ENCODE data around the gene KCNJ3.

KCNJ3 gene, protein sequence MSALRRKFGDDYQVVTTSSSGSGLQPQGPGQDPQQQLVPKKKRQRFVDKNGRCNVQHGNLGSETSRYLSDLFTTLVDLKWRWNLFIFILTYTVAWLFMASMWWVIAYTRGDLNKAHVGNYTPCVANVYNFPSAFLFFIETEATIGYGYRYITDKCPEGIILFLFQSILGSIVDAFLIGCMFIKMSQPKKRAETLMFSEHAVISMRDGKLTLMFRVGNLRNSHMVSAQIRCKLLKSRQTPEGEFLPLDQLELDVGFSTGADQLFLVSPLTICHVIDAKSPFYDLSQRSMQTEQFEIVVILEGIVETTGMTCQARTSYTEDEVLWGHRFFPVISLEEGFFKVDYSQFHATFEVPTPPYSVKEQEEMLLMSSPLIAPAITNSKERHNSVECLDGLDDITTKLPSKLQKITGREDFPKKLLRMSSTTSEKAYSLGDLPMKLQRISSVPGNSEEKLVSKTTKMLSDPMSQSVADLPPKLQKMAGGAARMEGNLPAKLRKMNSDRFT

DNA sequence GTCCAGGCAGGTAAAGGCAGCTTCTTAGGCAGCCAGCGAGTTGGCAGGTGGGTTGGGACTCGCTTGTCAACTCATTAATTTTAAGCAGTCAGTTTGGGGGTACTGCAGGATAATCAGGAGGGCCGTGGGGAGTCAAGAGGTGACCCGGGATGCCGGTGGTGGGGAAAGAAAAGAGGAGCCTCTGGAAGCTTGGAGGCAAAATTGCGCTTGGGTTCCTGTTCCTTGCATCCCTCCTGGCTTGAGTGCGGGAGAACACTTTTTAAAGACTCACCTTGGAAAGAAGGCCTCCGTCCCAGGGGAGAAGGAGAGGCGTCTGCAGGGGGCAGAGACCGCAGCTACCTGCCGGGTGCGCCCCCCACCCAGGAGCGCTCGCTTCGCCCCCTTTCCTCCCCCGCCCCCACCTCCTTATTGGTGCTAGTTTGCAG, at the start of gene KCNJ3:
TSS of gene KCNJ3 (plus strand) at position 400 of the 425 bp plus-strand sequence. CDS start 81 bp downstream, outside the sequence.
- DNase-seq (ENCODE audit: low read depth): no peak

DNA sequence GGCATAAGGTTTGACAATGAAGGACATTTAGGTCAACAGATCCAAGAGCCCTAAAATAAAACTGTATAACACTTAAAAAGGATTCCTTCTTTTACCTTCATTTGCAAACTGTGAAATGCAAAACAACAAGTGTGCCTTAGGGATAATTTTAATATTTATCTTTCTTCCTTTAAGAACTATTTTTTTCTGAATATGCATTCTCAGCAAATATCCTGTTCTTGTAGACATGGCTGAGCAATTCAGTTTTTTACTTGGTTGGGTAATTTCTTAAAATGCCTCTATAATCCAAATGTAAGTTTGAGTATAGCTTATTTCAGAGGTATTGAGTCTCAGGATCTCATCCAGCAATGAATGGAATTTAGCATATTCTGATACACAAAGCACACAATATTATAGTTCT, 43.0 kb upstream of the KCNJ3 start:
- DNase-seq (ENCODE audit: low read depth): no peak

DNA sequence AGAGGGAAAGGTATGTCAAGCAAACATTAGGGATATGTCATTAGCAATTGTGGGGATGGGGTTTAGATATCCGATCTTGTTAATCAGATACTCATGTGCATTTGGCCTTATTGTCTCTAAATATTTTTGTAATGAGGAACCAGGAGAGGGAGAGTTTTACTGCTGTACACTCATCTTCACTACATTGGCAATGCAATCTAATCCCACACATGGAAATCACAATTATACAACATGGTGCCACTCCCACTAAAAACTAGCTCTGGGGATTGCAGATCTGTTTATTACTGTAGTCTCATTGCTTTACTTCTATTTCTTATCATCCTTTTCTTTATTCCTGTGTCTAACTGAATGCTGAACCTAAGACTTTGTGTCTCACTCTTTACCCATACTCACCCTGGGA, 39.6 kb upstream of the KCNJ3 start:
- DNase-seq (ENCODE audit: low read depth): no peak

DNA sequence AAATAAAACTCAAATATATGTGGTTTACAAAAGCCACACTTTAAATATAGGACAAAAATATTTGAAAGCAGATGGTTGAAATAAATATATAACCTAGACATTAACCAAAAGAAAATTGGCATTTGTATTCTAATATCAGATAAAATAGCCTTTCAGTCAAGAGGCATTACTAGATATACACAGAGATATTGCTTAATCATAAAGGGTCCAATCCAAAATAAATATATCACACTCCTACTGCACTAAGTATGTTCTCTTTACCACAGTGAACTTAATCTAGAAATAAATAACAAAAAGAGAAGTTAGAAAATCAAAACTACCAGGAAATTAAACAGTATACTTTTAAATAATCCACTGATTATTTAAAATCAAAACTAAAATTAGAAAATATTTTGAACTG, 34.2 kb upstream of the KCNJ3 start:
- DNase-seq (ENCODE audit: low read depth): no peak

DNA sequence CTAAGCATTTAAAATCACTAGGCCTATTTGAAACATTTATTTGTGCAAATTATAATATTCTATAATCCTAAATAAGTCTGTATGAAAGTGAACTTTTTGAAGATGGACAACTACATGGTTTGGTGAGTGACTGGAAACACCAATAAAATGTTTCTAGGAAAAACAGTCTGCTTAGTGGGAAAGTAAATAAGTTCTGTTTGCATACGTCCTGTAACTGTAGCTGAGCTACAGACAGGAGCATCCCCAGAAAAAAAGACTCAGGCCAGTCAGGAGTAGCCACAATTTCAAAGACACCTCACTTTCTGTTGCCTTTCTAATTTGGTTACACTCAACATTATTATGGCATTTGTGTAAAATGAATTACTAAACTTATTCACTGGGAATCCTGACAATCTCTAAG, 28.4 kb upstream of the KCNJ3 start:
- no peak for DNase-seq (ENCODE audit: low read depth)

DNA sequence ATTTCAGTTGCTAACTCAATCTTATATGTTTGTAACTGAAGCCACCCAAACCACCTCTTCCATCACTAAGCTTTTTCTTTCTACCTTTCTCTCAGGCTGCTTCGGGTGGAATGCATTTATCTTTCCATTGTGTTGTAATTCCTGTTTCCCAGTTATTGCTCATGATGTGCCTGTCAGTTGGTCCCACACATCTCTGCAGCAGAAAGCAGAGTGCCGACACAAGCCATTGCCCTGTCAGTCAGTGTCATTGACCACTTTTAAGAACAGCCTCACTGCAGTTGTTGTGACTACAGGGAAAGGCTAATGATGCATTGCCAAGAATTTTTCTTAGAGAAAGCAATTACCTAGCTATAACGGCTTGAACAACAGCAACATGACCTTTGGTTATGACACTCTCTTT, 24.8 kb upstream of the KCNJ3 start:
- no peak for DNase-seq (ENCODE audit: low read depth)

DNA sequence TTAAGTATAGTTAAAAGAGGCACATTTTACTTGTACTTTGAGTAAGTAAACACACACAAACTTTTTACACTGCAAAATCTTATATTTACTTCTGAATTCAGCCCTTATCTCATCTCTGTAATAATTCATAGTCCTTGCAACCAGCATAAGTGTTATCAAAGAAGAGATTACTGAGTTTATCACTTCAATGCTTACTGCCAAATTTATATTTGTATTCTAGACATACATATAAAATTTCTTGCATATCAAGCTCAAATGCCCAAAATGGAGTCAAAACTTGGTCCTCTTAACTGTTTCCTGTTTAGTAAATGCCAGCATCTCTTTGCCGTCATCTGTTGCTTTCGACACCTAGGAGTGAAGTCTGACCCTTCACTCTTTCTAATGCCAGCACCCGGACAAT, 21.1 kb upstream of the KCNJ3 start:
- DNase-seq (ENCODE audit: low read depth): no peak

DNA sequence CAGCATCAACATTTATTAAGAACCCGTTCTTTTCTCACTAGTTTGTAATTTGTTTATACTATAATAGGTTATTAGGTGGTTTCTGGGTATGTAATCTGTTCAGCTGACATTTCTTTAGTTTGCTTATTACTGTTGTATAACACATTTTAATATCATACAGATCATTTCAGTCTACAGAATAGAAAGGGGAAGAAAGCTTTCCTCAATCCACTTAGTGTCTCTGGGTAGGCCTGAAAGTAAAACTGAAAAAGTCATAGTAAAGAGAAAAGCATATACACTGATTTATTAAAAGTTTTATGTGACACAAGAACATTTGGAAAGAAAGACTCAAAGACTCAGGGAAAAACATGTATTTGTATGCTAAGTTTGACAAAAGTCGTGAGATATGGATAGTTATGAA, 16.8 kb upstream of the KCNJ3 start:
- no peak for DNase-seq (ENCODE audit: low read depth)

DNA sequence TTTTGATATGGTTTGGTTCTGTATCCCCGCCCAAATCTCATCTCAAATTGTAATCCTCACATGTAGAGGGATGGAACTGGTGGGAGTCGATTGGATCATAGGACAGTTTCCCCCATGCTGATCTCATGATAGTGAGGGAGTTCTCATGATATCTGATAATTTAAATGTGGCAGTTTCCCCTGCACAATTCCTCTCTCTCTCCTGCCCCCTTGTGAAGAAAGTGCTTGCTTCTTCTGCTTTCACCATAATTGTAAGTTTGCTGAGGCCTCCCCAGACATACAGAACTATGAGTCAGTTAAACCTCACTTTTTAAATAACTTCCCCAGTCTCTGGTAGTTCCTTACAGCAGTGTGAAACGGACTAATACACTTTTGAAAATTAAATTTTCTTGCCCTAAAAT, 12.3 kb upstream of the KCNJ3 start:
- no peak for DNase-seq (ENCODE audit: low read depth)

DNA sequence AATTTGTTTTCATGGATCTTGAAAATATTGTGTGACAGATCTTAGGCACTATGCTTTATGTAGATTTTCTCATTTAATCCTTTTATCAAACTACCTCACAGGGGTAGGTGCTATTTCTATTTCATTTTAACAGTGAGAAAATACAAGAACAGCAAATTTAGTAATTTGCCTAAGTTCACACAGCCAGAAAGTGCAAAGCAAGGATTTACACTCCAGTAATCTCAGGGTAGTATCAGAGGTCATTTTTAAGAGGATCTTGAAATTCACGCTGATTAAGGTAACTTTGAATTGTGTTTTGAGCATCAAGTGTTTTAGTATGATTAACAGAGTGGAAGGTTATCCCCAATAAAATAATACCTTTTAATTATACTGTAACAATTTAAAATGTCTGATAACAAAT, 10.1 kb upstream of the KCNJ3 start:
- no peak for DNase-seq (ENCODE audit: low read depth)

DNA sequence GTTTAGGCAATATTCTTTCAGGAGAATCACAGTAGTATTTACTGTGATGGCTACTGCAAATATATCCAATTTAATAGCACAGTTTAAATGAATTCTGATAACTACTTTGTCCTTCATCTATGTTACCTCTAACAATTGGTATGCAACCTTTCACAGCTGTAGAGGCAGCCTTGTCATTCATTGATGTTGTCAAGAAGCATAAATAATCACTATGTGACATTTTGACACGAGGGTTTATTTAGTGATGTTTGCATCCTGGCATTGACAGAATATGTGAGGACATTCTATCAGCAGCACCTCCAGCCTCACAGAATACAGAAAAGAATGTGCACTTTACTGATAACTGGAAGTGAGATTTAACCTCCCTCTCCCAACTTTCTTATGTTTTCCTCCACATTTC, 9.3 kb upstream of the KCNJ3 start:
- no peak for DNase-seq (ENCODE audit: low read depth)

DNA sequence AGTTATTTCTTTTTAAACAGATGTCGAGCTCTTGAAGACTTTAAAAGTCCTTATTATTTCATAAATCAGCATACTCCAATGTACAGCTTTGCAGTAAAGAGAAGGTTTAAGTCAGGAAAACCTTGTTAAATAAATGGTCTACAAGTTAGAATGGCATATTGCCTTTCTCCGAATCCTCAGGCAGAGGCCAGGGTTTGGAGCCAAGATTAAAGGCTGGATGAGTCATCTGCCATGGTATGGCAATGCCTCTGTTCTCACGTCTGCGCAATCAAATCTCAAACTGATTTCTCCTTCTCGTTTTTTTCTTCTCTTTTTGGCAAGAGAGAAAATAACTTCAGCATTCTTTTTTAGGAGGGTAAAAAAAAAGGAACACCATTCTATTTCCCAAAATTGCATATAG, 5.6 kb upstream of the KCNJ3 start:
- no peak for DNase-seq (ENCODE audit: low read depth)

DNA sequence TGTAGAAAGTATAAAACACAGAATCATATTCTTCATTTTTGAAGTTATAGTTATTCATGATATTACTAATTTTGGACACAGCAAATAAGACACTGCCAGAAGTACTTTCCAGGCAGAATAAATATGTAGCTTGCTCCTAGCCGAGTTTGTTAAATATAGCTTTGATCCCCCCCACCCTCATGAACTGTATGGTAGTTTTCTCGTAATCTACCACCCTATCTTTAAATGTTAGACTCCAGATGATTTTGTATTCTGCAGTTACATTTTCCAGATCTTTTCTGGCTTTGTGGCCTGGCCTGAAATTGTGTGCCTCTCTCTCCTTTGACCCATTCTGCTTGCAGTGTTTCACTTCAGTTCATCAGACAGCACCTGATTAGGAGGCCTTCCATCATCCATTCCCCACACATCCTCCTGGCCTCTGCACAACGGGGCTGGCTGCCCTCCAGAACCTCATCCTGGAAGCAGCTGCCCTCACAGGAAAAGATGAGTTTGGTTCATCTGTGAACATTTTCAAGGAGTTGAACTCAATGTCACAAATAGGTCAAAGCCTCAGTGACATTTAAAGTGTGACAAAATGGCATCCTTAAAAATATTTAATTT, 4.7 kb upstream of the KCNJ3 start:
- no peak for DNase-seq (ENCODE audit: low read depth)

DNA sequence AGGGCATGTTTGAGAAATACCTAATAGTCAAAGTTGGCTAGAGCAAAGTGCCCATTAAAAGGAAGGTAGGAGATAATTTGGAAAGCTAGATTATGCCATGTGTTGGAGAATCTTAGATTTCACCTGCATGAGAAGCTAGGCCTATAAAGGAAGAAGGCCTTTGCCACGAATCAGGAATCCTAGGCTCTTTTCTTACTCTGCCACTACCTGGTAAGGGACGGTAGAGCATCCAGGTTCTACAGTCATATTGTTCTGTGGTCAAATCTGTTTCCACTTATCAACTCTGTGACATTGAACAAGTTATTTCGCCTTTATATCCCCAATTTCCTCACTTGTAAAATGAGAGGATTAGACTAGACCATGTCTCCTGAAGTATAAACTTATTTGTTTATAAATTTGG, 3.6 kb upstream of the KCNJ3 start:
- no peak for DNase-seq (ENCODE audit: low read depth)

DNA sequence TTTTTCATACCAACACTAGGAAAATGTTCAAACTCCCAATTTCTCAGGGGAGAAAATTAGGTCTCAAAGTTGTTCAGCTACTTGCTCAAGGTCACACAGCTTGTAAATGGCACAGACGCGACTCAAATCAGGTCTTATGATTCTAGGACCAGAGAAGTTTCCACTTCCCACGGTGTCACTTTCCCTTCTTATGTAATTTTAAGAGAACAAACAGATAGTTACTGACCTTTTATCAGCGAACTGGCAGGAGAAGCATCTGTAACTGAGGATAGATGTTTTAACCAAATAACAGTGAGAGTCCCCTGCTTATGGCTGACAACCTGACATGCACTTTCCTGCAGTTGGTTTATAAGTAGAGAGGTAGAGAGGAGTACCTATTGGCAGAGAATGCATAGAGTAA, 2.1 kb upstream of the KCNJ3 start:
- DNase-seq (ENCODE audit: low read depth): no peak

DNA sequence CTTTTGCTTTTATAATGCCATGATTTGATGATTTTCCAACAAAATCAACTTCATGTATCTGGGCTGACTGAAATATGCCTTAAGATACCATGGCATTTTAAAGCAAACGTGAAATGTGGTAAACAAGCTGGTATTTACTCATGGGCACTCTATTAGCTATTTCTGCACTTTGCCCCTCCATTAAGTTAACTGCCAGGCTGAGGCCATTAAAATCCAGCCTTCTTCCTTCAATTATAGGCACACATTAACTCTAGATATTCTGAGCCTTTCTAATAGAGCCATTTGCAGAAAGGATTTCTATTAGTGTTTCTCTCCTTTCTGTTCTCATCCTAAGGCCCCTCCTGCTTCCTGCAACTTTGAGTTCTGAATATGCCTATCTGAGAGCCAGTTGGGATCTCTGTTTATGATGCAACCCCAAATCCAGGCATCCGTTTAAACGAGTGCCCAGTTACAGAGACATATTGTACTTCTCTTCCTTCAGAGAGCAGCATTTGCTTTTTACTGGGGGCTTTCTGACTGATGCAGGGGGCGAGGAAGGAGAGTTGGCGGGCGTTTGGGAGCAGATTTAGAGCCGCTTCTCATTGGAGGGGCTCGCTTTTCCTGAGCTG, 1.6 kb upstream of the KCNJ3 start:
- no peak for DNase-seq (ENCODE audit: low read depth)

DNA sequence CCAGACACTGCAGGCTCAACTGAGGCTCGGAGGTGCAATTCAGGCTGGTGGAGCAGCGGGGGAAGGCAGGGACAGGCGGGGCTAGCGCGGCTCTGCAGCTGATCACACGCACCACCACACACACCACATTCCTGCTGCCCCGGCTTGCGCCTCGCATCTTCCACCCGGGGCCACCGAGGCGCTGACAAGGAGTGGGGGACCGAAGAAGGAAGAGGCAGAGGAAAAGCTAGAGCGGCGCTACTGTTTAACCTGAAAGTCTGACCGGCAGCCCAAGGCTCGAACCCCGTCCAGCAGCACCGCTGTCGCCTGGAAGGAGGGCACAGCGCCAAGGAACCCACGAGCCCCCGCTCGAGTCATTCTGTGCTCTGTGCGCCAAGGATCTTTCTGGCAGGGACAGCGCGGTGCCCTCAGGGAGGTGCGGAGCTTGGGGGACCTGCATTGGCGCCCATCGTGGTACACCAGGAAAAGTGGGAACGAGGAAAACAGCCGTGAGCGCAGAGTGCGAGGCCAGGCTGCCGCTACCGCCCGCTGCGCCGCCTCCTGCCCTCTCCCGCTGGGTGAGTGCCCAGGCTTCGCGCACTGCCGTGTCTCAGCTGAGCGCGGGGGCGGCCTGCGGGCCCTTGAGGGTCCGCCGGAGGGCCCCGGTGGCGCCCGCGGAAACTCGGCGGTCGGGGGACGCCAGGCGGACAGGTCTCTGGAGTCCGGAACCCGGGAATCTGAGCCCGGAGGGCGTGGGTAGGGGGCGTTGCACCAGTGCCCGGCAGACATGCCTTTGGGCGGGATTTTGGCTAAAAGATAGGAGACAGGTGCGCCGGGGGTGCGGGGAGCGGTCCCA, 860 bp upstream of the KCNJ3 start:
- DNase-seq (ENCODE audit: low read depth): no peak

DNA sequence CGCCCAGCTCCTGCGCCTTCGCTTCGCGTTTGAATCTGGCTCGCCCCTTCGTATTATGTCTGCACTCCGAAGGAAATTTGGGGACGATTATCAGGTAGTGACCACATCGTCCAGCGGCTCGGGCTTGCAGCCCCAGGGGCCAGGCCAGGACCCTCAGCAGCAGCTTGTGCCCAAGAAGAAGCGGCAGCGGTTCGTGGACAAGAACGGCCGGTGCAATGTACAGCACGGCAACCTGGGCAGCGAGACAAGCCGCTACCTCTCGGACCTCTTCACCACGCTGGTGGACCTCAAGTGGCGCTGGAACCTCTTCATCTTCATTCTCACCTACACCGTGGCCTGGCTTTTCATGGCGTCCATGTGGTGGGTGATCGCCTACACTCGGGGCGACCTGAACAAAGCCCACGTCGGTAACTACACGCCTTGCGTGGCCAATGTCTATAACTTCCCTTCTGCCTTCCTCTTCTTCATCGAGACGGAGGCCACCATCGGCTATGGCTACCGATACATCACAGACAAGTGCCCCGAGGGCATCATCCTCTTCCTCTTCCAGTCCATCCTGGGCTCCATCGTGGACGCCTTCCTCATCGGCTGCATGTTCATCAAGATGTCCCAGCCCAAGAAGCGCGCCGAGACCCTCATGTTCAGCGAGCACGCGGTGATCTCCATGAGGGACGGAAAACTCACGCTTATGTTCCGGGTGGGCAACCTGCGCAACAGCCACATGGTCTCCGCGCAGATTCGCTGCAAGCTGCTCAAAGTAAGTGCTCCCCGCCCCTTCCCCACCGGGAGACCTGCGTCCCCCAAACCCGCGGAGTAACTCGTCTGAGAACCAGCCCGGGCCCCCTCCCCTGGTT, 453 bp downstream of the KCNJ3 start:
- no peak for DNase-seq (ENCODE audit: low read depth)

DNA sequence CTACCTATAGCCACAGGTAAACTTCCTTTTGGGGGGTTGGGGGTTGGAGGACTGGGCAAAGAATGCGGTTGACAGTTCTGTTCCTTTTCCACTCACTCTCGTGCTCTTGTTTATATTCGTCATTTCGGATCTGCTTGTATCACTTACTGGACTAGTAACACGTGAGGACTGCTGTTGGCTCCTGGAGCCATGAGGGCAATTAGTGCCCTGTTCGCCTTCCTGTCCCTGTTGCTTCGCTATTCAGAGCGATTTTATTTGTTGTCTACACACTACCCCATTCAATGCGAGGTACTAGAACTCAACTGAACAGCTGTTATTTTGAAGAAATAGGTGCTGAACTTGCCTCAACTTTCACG, 1.1 kb downstream of the KCNJ3 start:
- DNase-seq (ENCODE audit: low read depth): no peak

DNA sequence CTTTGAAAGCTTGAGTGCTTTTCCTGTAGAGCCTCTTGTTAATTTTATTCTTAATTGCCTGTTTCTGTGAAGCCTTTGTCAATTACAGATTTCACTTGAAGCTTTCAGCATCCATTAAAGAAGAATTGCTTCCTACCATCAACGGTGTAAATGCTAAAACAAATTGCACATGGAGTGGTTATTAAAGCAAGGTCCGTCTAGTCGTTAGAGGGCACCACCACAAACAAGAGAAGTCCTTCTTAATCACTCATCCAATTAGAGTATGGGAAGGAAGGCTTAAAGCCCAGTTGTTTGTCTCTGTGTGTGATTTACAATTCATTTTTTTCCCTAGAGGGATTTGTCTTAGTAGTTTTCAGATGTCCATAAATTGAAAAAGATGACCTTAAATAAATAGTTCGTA, 1.6 kb downstream of the KCNJ3 start:
- no peak for DNase-seq (ENCODE audit: low read depth)

DNA sequence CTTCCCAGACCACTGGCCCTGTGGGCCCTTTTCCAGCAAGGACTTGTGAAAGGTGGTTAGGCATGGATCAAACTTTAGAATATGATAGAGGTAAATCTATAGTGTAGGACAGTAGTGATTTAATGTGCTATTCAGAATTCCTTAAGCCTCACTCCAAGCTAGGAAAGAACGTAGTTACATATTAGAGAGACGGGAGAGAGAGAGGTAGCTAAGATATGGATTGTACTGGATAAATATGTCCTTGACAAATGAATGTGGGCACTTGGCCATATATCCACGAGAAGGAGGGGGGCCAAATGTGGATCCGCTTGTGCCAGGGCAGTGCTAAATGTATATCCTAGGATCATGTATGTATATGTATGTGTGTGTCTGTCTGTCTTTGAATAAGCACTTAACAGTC, 6.5 kb downstream of the KCNJ3 start:
- DNase-seq (ENCODE audit: low read depth): no peak

DNA sequence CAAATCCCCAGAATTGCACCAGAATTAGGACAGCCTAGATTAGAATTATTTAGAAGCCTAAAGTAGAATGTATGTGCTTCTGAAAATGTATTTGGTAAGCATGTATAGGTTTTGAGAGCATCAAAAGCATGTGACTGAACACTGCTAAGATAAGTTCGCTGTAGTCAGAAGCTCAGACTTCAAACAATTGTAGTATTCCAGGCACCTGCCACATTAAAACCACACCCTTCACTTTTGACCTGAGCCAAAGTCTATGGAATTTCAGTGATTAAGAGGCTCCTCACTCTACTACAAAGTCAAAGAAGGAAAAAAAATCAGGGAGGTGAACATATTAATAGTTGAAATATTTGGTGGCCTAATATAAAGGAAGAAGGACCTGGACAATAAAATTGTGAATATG, 8.2 kb downstream of the KCNJ3 start:
- DNase-seq (ENCODE audit: low read depth): no peak
